Measurements from ENCODE around the gene ELL. TPM values are rescaled to one million over a fixed set of nuclear protein-coding genes. Genes with fewer than 3 reads are reported as not detected.

The ELL gene
- total and polyA plus RNA-seq, 9 of the 15 experiments (the other 6 are each of a cell fraction or from before 2014, with no cell fraction given), result 0.24 to 22.5 (median 4.1) TPM

- TF ChIP-seq ZHX1 (conservative IDR thresholded peaks at IDR 0.05; ENCODE audit: low read length) (no peak), ATF3 (IDR thresholded peaks at IDR 0.05) (peak; percentile 42), ATF3 (CRISPR knock-in tag; conservative IDR thresholded peaks at IDR 0.05) (0 out of 2 replicates have a peak, but pooled peaks have one; percentile 47), NFIC (IDR thresholded peaks at IDR 0.05) (peak; percentile 93), YBX1 (IDR thresholded peaks at IDR 0.05) (no peak), ELF4 (CRISPR knock-in tag; IDR thresholded peaks at IDR 0.05) (no peak; the same call in 1 of the 2 replicates), MAFK (IDR thresholded peaks at IDR 0.05; ENCODE audit: low read length) (no peak), CCNT2 (IDR thresholded peaks at IDR 0.05; ENCODE audit: borderline replicate concordance, extremely low read depth, insufficient read length, low read depth, low read length) (peak; percentile 98), POLR2H (tag; IDR thresholded peaks at IDR 0.05; ENCODE audit: low read depth) (no peak; the same call in 1 of the 2 replicates), PHB2 (IDR thresholded peaks at IDR 0.05; ENCODE audit: low read depth) (peak; percentile 94), PHTF2 (CRISPR knock-in tag; IDR thresholded peaks at IDR 0.05) (no peak), WHSC1 (IDR thresholded peaks at IDR 0.05; ENCODE audit: low read length) (no peak), CEBPG (CRISPR knock-in tag; IDR thresholded peaks at IDR 0.05) (no peak), CEBPG (tag; conservative IDR thresholded peaks at IDR 0.05 in 1 of 2, IDR thresholded peaks at IDR 0.05 in 1 of 2) (no peak; a peak in 1 of 4 replicates), TCF3 (CRISPR knock-in tag; IDR thresholded peaks at IDR 0.05) (peak; percentile 99), IFI16 (CRISPR knock-in tag; IDR thresholded peaks at IDR 0.05) (no peak), NELFE (IDR thresholded peaks at IDR 0.05; ENCODE audit: insufficient read depth, insufficient read length) (no peak), FOXP1 (CRISPR knock-in tag; IDR thresholded peaks at IDR 0.05) (0 out of 2 replicates have a peak, but pooled peaks have one; percentile 59), STAT5A (IDR thresholded peaks at IDR 0.05; ENCODE audit: borderline replicate concordance, low read length) (peak; percentile 96), ZNF592 (IDR thresholded peaks at IDR 0.05) (0 out of 2 replicates have a peak, but pooled peaks have one; percentile 42), ZNF347 (CRISPR knock-in tag; IDR thresholded peaks at IDR 0.05; ENCODE audit: low read depth) (no peak), ZNF217 (CRISPR knock-in tag; IDR thresholded peaks at IDR 0.05) (no peak)
These were observed 22.1 kb upstream of the ELL start (continued) for GRCh38 chr19:18543814-18544475.
